OCI-LY3 (cell line): Measurements from ENCODE around the gene CTCF.

Experiments
- H2AFZ ChIP-seq: fragments of 200-600, 300-600 bp; shearing (Covaris generic); 2 replicates; pipeline ENCODE4 v1.6.0; 2014; ENCODE audit warnings: antibody characterized with exemption, low read depth, low read length
- H3K27ac ChIP-seq: fragments of 200-600, 300-600 bp; sonication (generic); 2 replicates; pipeline ENCODE4 v1.5.1; 2014; ENCODE audit warnings: mild to moderate bottlenecking, low read length, moderate library complexity, mixed read lengths
- H3K27me3 ChIP-seq: fragments of 200-600, 300-600 bp; sonication (generic); 2 replicates; pipeline ENCODE4 v1.6.1; 2014; ENCODE audit warnings: low read depth, low read length, mixed read lengths
- H3K36me3 ChIP-seq: fragments of 200-600, 300-600 bp; sonication (generic); replicated peaks from 2 replicates; pipeline ENCODE3; 2014; ENCODE audit warnings: low read depth, low read length, mixed read lengths
- H3K4me1 ChIP-seq: fragments of 300-600, 200-600 bp; sonication (generic); 2 replicates; pipeline ENCODE4 v1.6.1; 2014; ENCODE audit warnings: low read length, mixed read lengths
- H3K4me2 ChIP-seq: fragments of 200-600, 300-600 bp; sonication (generic); 2 replicates; pipeline ENCODE4 v1.6.1; 2014; ENCODE audit warnings: low read length, mixed read lengths
- H3K4me3 ChIP-seq: fragments of 300-600, 200-600 bp; sonication (generic); 2 replicates; pipeline ENCODE4 v1.5.1; 2014; ENCODE audit warnings: antibody characterized with exemption, mild to moderate bottlenecking, low read length, moderate library complexity
- H3K79me2 ChIP-seq: fragments of 300-600, 200-600 bp; shearing (Covaris generic); 2 replicates; pipeline ENCODE4 v1.6.1; 2014; ENCODE audit warnings: mild to moderate bottlenecking, low read length, mixed read lengths
- H3K9ac ChIP-seq: fragments of 300-600, 200-600 bp; shearing (Covaris generic); 2 replicates; pipeline ENCODE4 v1.6.0; 2014; ENCODE audit warnings: mild to moderate bottlenecking, low read length, moderate library complexity
- H3K9me3 ChIP-seq: fragments of 200-600, 300-600 bp; shearing (Covaris generic); 2 replicates; pipeline ENCODE4 v1.6.1; 2014; ENCODE audit warnings: low read length, mixed read lengths; ENCODE audit not compliant: insufficient read depth
- H4K20me1 ChIP-seq: fragments of 200-600, 300-600 bp; sonication (generic); 2 replicates; pipeline ENCODE4 v1.6.1; 2016; ENCODE audit warnings: low read length, mixed read lengths; ENCODE audit not compliant: insufficient read depth
- EZH2phosphoT487 ChIP-seq: fragments of 200-600 bp; shearing (Covaris generic); IDR thresholded peaks from 2 replicates; pipeline ENCODE4 v1.6.1; 2018; ENCODE audit warnings: antibody characterized with exemption, mixed run types, low read depth
- TF ChIP-seq, protein P1 (sequence below): fragments of 200-600, 300-600 bp; sonication (generic); IDR thresholded peaks from 2 replicates; pipeline ENCODE4 v1.5.1; 2014; ENCODE audit warnings: antibody characterized with exemption, low read length, low read depth

The CTCF gene

DNA sequence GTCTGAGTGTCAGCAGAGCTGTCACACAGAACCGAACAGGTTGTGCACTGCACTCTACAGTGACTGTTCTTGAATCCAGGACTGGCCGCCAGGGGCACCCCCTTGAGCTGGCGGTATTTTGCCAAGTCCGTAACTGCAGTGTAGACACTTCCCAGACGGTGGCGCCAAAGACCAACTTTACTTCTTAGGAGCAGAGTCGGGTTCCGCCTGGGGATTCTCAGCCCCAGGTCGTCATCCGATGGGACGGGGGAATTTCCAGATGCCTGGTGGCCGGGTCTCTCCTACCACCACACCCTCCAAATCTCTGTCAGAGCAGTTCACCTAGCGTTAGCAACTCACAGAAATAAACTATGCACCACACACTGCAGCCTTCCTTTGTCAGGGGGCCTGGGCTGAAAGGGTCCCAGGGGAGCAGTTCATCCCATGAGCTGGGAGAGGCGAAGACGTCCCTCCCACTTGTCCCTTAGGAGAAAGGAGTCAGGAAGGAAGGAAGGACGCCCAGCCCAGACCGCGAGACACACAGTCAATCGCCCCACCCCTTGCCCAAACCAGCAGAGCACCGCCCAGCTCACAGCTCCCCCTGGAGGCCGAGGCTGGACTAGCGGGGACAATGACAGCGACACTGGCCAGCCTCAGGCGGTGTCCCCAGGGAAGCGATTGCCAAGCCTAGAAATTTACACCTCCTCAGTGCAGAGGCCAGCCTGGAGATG is 41.1 kb upstream of the CTCF start:
- H3K4me2 ChIP-seq, result peak overlapping the region; percentile 98
- H3K4me3 ChIP-seq, result peak overlapping the region; percentile 84
- no peaks in the 10 kb centered on the region for H3K27me3 ChIP-seq
- no peaks in the 10 kb centered on the region for H4K20me1 ChIP-seq
- H3K9me3 ChIP-seq, result no peaks in the 10 kb centered on the region
- H3K9ac ChIP-seq, result peak overlapping the region; percentile 96
- no peak for TF ChIP-seq EZH2phosphoT487
- TF ChIP-seq, protein P1, sequence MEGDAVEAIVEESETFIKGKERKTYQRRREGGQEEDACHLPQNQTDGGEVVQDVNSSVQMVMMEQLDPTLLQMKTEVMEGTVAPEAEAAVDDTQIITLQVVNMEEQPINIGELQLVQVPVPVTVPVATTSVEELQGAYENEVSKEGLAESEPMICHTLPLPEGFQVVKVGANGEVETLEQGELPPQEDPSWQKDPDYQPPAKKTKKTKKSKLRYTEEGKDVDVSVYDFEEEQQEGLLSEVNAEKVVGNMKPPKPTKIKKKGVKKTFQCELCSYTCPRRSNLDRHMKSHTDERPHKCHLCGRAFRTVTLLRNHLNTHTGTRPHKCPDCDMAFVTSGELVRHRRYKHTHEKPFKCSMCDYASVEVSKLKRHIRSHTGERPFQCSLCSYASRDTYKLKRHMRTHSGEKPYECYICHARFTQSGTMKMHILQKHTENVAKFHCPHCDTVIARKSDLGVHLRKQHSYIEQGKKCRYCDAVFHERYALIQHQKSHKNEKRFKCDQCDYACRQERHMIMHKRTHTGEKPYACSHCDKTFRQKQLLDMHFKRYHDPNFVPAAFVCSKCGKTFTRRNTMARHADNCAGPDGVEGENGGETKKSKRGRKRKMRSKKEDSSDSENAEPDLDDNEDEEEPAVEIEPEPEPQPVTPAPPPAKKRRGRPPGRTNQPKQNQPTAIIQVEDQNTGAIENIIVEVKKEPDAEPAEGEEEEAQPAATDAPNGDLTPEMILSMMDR, result peak; percentile 84
- no peaks in the 10 kb centered on the region for H3K79me2 ChIP-seq
- H3K36me3 ChIP-seq, result no peaks in the 10 kb centered on the region
- H2AFZ ChIP-seq, result no peak overlapping the region
- peak overlapping the region; percentile 95 for H3K27ac ChIP-seq
- H3K4me1 ChIP-seq, result peaks cover 44% of the 10 kb centered on the region

DNA sequence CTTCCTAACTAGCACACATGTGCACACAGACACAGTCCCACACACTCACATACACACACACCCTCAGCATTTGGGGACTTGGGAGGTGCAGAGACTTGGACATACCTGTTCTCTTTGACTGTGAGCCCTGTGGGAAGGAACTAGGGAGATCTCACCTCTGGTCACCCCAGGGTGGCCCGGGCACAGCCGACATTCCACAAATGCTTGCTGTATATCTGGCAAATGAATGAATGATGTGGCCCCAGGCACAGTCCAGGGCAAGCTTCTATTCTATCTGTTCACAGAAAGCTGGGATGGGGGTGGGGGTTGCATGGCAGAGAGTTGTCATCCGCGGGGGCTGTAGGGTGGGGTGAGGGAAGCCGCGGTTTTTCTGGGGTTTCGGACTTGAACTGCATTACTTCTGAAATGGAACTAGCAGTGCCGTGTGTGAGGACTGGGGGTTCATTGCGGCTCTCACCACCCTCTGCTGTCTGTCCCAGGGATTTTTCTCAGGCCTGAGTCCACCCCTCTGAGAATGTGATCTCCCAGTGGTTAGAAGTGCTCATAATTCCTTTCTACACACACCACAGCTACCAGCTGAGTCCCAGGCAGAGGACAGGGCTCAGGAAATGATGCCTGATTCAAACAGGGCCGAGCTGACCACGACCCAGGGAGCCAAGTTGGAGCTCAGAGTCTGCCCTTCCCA is 37.0 kb upstream of the CTCF start:
- H4K20me1 ChIP-seq, result no peaks in the 10 kb centered on the region
- no peak for TF ChIP-seq EZH2phosphoT487
- TF ChIP-seq, protein P1, result no peak
- H3K36me3 ChIP-seq, result no peaks in the 10 kb centered on the region
- H3K4me1 ChIP-seq, result peaks cover 14% of the 10 kb centered on the region
- no peak overlapping the region for H3K4me3 ChIP-seq
- H2AFZ ChIP-seq, result no peak overlapping the region
- peaks cover 13% of the 10 kb centered on the region for H3K79me2 ChIP-seq
- H3K27me3 ChIP-seq, result no peaks in the 10 kb centered on the region
- H3K4me2 ChIP-seq, result no peak overlapping the region
- no peak overlapping the region for H3K27ac ChIP-seq
- H3K9ac ChIP-seq, result no peak overlapping the region
- no peaks in the 10 kb centered on the region for H3K9me3 ChIP-seq

DNA sequence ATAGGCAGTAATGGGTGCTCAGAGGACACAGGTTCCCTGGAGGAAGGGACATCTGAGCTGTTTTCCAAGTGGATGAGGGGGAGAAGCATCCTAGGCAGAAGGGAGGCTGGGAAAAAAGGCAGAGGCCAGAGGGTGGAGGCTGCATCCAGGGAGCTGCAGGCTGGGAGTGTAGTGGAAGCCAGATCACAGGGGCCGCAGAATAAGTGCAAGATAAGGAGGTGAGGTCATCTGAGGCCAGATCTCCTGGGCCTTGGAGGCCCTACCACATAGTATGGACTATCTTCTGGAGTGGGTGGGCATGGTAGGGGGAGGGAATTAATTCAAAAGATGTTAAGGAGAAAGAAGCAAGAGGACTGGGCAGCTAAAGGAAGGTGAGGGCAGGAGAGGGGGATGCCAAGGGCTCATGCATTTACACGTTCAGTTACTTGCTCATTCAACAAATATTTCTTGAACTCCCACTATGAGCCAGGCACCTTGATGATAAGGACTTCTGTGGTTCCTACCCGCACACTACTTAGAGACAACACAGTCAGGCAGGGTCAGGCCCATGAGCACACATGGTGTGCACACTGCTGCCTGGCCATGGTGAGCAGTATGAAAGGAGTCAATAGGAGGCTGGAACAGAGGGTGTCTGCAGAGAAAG is 36.1 kb upstream of the CTCF start:
- no peak overlapping the region for H3K4me2 ChIP-seq
- H3K4me1 ChIP-seq, result peaks cover 16% of the 10 kb centered on the region
- H3K27ac ChIP-seq, result no peak overlapping the region
- H3K79me2 ChIP-seq, result peaks cover 23% of the 10 kb centered on the region
- no peak overlapping the region for H2AFZ ChIP-seq
- TF ChIP-seq, protein P1, result no peak
- TF ChIP-seq EZH2phosphoT487, result no peak
- H3K4me3 ChIP-seq, result no peak overlapping the region
- no peaks in the 10 kb centered on the region for H3K36me3 ChIP-seq
- H3K9ac ChIP-seq, result no peak overlapping the region
- no peaks in the 10 kb centered on the region for H3K9me3 ChIP-seq
- H3K27me3 ChIP-seq, result no peaks in the 10 kb centered on the region
- H4K20me1 ChIP-seq, result peaks cover 1% of the 10 kb centered on the region; the same call in 1 of the 2 replicates

DNA sequence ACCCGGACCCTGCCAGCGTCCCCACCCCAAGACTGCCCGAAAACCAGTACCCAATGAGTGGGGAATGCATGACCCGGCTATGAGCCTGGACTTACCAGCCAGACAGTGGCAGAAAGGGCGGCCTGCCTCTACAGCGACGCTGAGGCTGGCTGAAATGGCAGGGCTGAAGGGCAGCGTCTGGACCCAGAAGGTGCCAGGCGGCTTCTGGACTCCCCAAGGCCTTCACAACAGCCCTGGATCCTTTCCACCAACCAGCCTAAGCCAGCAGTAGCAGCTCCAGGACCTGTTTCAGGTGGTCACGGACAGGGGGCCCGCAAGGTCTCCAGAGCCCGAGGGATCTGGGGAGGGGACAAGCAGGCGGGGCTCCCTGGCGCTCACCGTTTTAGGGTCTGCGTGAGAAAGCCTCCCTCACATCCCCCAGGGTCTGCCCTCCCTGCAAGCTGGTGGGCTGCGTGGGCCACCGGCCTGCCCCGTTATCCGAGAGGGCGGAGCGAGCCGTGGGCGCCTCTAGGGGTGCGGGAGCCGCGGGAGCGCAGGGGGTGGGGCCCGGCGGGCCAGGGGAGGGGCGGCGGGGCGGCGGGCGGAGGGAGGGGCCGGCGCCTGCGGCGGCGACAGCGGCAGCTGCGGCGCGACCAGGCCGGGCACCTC is 34.0 kb upstream of the CTCF start, which contains the start of gene RIPOR1:
TSS of gene RIPOR1 (plus strand) at position 608 of the 648 bp plus-strand sequence. CDS start 9,618 bp downstream, outside the sequence.
- H3K9me3 ChIP-seq, result no peaks in the 10 kb centered on the region
- H3K4me3 ChIP-seq, result peak within 1 kb of the TSS; percentile 95

More for the DNA sequence above, 34.0 kb upstream of the CTCF start, which contains the start of gene RIPOR1:
- Histone ChIP-seq H3K27me3 (no peaks in the 10 kb centered on the region), H3K9ac (peak within 1 kb of the TSS; percentile 97), H3K4me2 (peak within 1 kb of the TSS; percentile 97), H3K27ac (peak within 1 kb of the TSS; percentile 61), H3K79me2 (peaks cover 41% of the 10 kb centered on the region), H2AFZ (no peak within 1 kb of the TSS; the same call in 1 of the 2 replicates), H3K4me1 (peaks cover 25% of the 10 kb centered on the region), H3K36me3 (peaks cover 7% of the 10 kb centered on the region), H4K20me1 (peaks cover 20% of the 10 kb centered on the region)
- TF ChIP-seq EZH2phosphoT487, result no peak
- TF ChIP-seq, protein P1, result no peak
